Epidermal melanocyte (primary cell): ENCODE results near the gene AGO1.
"Not testable (repeated sequence)": the region's sequence is repeated elsewhere in the genome, so short reads cannot be mapped to it uniquely, and the experiment has no call there.

ENCODE experiments used
- DNase-seq: peaks from one replicate; pipeline ENCODE4 v3.0.0; 2011; ENCODE audit warnings: low spot score; ENCODE audit not compliant: insufficient read length

Gene AGO1

GRCh38 chr1:35869245-35869950 is 13.6 kb upstream of the AGO1 start:
- DNase-seq, result not testable (repeated sequence)

DNA sequence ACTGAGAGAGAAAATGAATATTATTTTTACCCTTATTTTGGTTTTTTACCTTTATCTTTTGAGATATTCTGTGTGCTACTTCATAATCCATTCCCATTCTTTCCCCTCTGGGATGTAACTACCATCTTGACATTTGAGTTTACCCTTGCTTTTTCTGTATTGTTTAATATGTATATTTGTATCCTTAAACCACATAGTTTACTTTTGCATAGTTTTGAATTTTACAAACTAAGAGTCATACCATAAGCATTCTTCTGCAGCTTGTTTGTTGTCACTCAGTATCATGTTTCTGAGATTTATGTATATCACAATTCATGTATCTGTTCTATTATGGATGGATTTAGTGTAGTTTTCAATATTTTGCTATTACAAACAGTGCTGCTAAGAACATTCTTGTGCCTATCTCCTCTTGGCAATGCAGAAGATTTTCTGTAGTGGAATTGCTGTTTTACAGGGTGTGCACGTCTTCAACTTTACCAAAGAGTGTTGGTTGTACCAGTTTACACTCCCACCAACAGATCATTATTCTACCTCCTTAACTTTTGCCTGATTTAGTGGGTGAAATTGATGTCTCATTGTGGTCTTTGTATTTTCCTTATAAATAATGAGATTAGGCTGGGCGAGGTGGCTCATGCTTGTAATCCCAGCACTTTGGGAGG is 12.2 kb upstream of the AGO1 start:
- DNase-seq, result no peak

DNA sequence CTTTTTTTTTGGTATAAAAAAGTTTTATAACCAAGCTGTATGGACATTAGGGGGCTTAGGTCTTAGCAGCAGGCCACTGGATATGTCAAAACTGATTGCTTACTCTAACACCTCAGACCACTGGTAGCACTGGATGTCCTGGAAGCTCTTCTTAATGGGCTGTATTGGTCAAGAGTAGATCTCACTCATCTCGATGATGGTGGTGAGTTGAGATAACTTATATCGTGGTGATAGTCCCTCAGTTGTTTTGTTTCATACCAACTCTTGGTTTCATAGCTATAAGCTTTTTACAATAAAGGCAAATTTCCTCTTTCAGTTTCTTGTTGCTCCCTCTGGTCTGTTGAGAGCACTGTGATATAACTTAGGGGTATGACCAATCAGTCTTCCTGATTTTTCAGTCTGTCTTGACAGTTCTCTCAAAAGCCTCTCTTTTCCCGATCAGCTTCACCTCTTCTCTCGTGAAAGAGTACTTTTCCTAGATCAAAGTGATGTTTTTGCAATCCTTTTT is 9.7 kb upstream of the AGO1 start:
- no peak for DNase-seq

DNA sequence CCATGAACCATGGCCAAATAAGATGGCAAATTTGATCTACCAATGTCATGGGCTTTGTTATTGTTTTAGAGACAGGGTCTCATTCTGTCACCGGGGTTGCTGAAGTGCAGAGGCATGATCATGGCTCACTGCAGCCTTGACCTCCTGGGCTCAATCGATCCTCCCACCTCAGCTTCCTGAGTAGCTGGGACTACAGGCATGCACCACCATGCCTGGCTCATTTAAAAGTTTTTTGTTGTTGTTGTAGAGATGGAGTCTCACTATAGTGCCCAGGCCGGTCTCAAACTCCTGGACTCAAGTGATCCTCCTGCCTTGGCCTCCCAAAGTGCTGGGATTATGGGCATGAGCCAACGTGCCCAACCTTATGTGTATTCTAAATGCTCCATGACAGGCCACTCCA is 8.9 kb upstream of the AGO1 start:
- not testable (repeated sequence) for DNase-seq

DNA sequence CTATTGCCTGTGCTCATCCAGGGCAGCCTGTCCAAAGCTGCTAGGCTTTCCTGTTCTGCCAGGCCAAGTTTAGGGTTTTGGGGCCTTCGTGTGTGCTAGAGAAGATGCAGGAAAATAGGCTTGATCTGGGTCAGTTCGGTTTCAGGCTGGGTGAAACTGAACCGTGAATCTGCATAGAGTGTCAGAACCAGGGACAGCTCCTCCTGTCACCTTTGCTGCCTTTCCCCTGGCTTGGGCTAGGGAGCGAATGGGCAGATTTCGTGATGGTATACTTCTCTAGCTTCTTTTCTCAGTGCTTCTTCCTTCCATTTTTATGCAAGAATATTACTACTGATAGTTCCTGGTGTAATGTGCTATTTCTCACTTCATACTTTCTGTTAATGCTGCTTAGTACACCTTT is 6.0 kb upstream of the AGO1 start:
- DNase-seq, result no peak

DNA sequence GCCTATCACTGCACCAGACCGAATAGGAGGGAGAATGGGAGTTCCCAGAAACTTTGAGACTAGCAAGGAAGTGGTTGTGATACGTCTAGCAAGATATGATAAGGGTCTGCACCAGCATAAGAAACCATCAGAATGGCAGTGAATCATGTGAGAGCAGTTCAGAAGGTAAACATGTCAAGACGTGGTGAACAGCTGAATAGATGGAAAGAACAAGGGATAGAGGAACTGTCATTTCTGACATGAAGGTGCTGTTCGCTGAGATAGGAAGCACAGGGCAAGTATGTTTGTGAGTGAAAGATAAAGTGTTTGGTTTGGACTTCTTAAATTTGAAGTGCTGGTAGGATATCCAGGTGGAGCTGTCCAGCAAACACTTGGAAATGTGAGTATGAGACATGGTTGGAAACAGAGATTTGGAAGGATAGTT is 1.1 kb upstream of the AGO1 start:
- no peak for DNase-seq

- no peak for DNase-seq
Observed at GRCh38 chr1:35882586-35882944, 444 bp upstream of the AGO1 start.

DNA sequence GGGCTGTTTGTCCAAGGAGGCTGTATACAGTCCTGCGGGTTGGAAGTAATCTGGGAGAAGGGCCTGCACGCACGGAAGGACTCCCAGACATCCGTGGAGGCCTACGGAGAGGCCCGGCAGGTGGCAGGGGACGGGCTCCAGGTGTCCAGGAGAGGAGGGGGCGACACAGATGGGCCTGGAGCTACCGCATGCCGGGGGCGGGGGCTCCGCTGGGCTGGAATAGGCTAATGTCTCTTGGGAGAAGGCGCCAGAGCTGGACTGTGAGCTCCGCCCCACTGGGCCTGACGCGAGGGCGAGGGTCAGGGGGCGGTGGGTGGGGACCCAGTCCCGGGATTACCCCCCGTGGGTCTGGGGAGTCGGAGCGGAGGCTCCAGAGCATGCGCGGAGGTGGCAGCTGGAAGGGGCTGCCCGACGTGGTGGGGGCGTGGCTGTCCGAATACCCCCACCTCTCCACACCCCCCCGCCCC is 659 bp downstream of the AGO1 start:
- DNase-seq, result peak; percentile 42

DNA sequence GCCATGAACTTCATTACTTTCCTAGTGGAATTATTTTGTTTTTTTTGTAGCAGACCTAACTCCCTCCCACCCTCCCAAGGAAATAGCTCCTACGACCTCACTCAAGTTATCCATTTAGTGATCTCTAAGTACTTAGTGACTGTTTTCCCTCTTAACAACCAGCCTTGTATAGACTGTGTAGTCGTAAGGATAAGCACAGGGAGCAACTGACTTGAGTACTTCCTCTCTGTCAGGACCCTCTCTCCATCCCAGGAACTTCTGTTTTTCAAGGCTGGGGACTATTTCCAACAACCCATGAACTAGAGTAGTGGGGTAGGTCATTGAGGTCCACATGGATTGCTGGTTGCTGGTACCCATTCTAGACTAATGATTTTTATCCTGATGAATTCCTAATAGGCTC is 1.9 kb downstream of the AGO1 start:
- no peak for DNase-seq

DNA sequence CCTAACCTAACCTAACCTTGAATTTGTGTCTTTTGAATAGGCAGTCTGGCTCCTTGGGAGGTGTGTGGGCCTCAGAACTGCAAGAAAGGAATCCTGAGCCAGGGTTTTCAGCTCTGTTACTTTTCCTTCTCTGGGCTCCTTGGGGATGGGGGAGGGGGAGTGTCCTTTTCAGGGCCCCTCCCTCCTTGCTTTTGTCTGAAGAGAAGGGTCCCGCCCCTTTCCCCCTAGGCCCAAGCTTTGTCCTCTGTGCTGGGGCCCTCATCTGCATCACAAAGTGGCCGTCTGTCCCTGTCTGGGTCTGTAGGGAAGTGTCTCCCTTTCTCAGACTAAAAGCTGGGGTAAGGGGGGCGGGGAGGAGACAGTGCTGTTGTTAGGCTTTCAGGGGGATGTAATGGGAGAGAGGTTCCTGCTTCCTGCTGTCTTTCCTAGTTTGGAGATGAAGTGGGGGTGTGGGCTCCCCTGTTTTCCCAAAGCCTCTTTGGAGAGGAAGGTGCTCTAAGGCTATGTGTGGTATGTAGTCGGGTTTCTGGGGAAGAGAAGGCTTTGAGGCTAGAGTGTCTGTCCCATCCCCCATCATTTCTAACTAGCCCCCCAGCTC is 3.1 kb downstream of the AGO1 start:
- DNase-seq, result no peak

DNA sequence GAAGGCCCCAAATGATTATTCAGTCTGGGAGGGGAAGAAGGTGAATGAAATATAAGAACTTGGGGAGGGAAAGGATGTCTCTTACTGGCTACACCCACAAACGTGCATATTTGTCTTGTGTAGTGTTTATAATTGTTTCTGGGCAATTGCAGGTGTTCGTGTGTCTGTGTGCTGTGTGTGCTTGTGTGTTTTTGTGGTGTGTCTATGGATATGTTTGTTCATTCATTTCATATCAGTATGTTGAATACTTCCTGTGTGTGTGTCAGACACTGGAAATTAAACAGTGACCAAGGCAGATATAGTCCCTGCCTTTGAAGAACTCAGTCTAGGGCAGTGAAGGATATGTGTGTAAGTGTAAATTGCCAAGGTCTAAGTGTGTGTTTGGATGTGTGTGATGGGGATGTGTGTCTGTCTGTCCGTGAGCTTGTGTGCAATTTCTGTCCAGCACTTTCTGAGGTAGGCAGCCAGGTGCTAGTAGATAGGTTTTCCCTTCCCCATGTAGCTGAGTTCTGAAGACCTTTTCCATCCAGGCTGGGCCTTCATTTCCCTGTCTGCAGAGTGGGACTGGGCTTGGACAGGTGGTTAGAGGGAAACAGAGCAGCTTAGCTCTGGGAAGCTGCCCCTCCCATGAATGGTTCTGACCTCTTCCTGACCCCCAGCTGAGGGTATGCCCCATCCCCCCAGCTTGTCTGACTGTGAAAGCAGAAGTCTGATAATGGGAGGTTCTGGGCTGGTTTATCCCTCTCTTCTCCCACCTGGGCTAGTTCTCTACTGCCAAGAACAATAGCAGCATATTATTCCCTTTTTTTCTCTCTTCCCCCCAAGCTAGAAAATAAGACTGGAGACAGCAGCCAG is 3.8 kb downstream of the AGO1 start:
- DNase-seq, result no peak

- DNase-seq, result no peak
Observed at GRCh38 chr1:35887508-35887907, 4.5 kb downstream of the AGO1 start.

GRCh38 chr1:35888255-35888654 is 5.2 kb downstream of the AGO1 start:
- no peak for DNase-seq

DNA sequence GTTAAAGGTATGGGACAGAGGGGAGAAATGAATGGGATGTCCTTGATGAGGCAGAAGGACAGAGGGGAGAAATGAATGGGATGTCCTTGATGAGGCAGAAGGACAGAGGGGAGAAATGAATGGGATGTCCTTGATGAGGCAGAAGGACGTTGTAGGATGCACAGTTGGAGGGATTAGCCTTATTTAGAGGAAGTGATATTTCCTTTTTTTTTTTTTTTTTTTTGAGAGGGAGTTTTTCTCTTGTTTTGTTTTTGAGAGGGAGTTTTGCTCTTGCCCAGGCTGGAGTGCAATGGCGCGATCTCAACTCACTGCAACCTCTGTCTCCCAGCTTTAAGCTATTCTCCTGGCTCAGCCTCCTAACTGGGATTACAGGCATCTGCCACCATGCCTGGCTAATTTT is 6.0 kb downstream of the AGO1 start:
- not testable (repeated sequence) for DNase-seq

DNA sequence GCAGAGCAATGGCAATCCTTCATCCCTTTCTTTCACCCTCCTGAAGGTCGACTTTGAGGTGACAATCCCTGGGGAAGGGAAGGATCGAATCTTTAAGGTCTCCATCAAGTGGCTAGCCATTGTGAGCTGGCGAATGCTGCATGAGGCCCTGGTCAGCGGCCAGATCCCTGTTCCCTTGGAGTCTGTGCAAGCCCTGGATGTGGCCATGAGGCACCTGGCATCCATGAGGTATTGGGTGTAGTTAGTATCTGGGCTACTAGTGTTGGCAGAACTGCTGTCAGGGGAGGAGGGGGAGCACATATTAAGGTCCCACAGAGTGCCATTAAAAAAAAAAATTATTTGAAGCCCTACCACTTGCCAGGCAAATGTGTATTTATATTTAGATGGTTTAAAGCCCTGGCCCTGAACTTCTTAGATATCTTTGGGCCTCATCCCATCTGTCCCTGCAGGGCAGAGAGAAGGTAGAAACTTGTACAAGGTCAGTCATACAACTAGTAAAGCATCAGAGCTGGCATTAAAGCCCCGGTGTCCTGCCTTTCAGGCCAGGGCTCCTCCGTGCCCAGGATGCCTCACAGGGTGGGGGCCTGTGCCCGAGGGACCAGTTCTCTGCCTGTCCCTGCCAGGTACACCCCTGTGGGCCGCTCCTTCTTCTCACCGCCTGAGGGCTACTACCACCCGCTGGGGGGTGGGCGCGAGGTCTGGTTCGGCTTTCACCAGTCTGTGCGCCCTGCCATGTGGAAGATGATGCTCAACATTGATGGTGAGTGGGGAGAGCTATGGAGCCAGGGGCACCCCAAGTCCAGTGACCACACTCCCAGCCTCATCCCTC is 10.3 kb downstream of the AGO1 start:
- no peak for DNase-seq

GRCh38 chr1:35894183-35894582 is 11.2 kb downstream of the AGO1 start:
- DNase-seq, result no peak

GRCh38 chr1:35894656-35895055 is 11.6 kb downstream of the AGO1 start:
- DNase-seq, result no peak

DNA sequence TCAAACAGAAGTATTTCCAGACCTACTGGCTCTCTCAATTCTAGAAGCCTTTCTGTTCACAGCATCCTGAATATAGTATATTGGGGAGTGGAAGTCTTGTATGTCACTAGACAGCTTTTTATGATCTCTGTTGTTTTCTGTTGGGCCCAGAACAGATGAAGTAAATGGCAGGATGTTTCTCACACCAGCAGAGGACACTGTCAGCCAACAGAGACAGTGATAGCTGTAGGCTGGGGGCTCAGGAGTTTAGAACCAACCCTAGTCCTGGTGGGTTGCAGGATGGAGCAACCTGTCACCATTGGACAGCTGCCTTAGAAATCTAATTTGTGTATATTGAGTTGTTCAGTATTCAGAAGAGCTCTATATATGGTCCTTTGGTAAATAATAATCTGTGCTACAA is 16.9 kb downstream of the AGO1 start:
- DNase-seq, result no peak

DNA sequence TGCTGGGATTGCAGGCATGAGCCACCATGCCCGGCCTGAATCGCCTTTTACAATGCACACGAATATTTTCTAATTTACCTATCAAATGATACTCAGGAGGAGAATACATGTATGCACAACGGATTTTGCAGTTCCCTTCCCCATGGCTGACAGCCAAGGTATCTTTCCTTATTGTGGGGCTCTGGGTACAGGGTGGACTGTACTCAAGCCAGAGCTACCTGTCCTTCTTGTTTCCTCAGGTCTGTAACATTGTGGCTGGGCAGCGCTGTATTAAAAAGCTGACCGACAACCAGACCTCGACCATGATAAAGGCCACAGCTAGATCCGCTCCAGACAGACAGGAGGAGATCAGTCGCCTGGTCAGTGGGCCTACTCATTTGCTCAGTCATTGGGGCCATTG is 18.2 kb downstream of the AGO1 start:
- no peak for DNase-seq

- DNase-seq, result no peak
Observed at GRCh38 chr1:35902671-35903070, 19.7 kb downstream of the AGO1 start.

GRCh38 chr1:35914717-35915116 is 31.7 kb downstream of the AGO1 start:
- no peak for DNase-seq
